A673 (cell line): ENCODE results near the gene HDAC4. TPM values are rescaled to one million over a fixed set of nuclear protein-coding genes. Genes with fewer than 3 reads are reported as not detected.

ENCODE experiments used
- BruUV-seq: library from RNA; stranded (reverse); fragments of 400-500 nt; replicated peaks from 2 replicates; lab custom pipeline; 2021; lab: Mats Ljungman, UMichigan
- CTCF ChIA-PET: fragments of 300-600 bp; sonication (Branson Sonifier 250); formaldehyde crosslinking; loops from one replicate; lab custom pipeline; 2022; ENCODE audit warnings: antibody characterized with exemption; lab: Charles Lee
- POLR2A ChIA-PET: fragments of 300-600 bp; sonication (Branson Sonifier 250); formaldehyde crosslinking; loops from one replicate; lab custom pipeline; 2022; ENCODE audit warnings: antibody characterized with exemption; ENCODE audit not compliant: low non-redundant PET; lab: Charles Lee
- DNase-seq: peaks from one replicate; pipeline ENCODE4 v3.0.0-alpha.2; 2015; ENCODE audit warnings: low spot score
- H3K27ac ChIP-seq: fragments of 200-600 bp; sonication (generic); 2 replicates; pipeline ENCODE4 v1.5.1; 2016; ENCODE audit warnings: mixed run types, low read depth, mild to moderate bottlenecking, mixed read lengths, antibody characterized with exemption, low read length; ENCODE audit not compliant: poor library complexity, severe bottlenecking
- H3K27me3 ChIP-seq: fragments of 200-600 bp; sonication (generic); replicated peaks from 2 replicates; pipeline ENCODE4 v1.6.1; 2017; ENCODE audit warnings: mixed run types, low read depth, mild to moderate bottlenecking, mixed read lengths, antibody characterized with exemption, low read length; ENCODE audit not compliant: insufficient read depth, poor library complexity
- H3K36me3 ChIP-seq: fragments of 200-600 bp; sonication (generic); 2 replicates; pipeline ENCODE4 v1.6.1; 2016; ENCODE audit warnings: mixed run types, mild to moderate bottlenecking, mixed read lengths, antibody characterized with exemption, low read length; ENCODE audit not compliant: insufficient read depth, poor library complexity, severe bottlenecking
- H3K4me1 ChIP-seq: fragments of 200-600 bp; sonication (generic); 2 replicates; pipeline ENCODE4 v1.6.1; 2017; ENCODE audit warnings: mixed run types, mild to moderate bottlenecking, mixed read lengths, antibody characterized with exemption, low read length; ENCODE audit not compliant: insufficient read depth, poor library complexity, severe bottlenecking
- H3K4me3 ChIP-seq: fragments of 200-600 bp; sonication (generic); 2 replicates; pipeline ENCODE4 v1.5.1; 2016; ENCODE audit warnings: low read depth, mixed run types, mild to moderate bottlenecking, mixed read lengths, low read length; ENCODE audit not compliant: poor library complexity, severe bottlenecking
- H3K9me3 ChIP-seq: fragments of 200-600 bp; sonication (generic); 2 replicates; pipeline ENCODE4 v1.6.1; 2016; ENCODE audit warnings: mixed run types, low read depth, mild to moderate bottlenecking, mixed read lengths, antibody characterized with exemption, low read length; ENCODE audit not compliant: poor library complexity, severe bottlenecking
- CTCF ChIP-seq: fragments of 300-800, 200-600 bp; sonication (generic); conservative IDR thresholded peaks from 2 replicates; pipeline ENCODE4 v1.5.1; 2017; ENCODE audit warnings: low read depth, mild to moderate bottlenecking, antibody characterized with exemption, low read length, moderate library complexity, mixed read lengths
- EZH2 ChIP-seq: fragments of 200-600 bp; sonication (generic); IDR thresholded peaks from 2 replicates; pipeline ENCODE4 v1.6.1; 2017; ENCODE audit warnings: borderline replicate concordance, low read depth, mild to moderate bottlenecking, mixed read lengths, antibody characterized with exemption, low read length; ENCODE audit not compliant: poor library complexity, severe bottlenecking
- intact Hi-C: fragments of 100-400 bp; cut with micrococcal nuclease; formaldehyde crosslinking; loops from one replicate; pipeline ENCODE4 v1.10.0; 2022; ENCODE audit not compliant: unreplicated experiment
- total RNA-seq: library from RNA; stranded (reverse); gene quantifications from 2 replicates; pipeline ENCODE4 v1.2.3, GENCODE V29; 2021

Gene HDAC4
- total RNA-seq, 1 experiment from 2014 or later: 40.0 TPM

- intact Hi-C loops: no loop called here
- no peaks in the 10 kb centered on the region for H3K4me1 ChIP-seq
- H3K27me3 ChIP-seq: no peaks in the 10 kb centered on the region
- no peak overlapping the region for H3K27ac ChIP-seq
- H3K4me3 ChIP-seq: no peak overlapping the region
- no TSS peak for BruUV-seq
- POLR2A ChIA-PET: no interaction called here
- no peak for TF ChIP-seq EZH2
- no peak for TF ChIP-seq CTCF
- CTCF ChIA-PET: no interaction called here
- H3K9me3 ChIP-seq: no peaks in the 10 kb centered on the region
- no peaks in the 10 kb centered on the region for H3K36me3 ChIP-seq
- DNase-seq: no peak
These were observed 308.1 kb downstream of the HDAC4 start for GRCh38 chr2:239092571-239093294.

GRCh38 chr2:239089884-239090283, 310.9 kb downstream of the HDAC4 start:
- intact Hi-C loops: no loop called here
- DNase-seq: no peak
- no peaks in the 10 kb centered on the region for H3K4me1 ChIP-seq
- no peak for TF ChIP-seq CTCF
- no peak for TF ChIP-seq EZH2
- no TSS peak for BruUV-seq
- no peaks in the 10 kb centered on the region for H3K36me3 ChIP-seq
- H3K27me3 ChIP-seq: no peaks in the 10 kb centered on the region
- ChIA-PET POLR2A (no interaction called here), CTCF (no interaction called here)
- H3K4me3 ChIP-seq: no peak overlapping the region
- no peak overlapping the region for H3K27ac ChIP-seq
- no peaks in the 10 kb centered on the region for H3K9me3 ChIP-seq

GRCh38 chr2:239087046-239087710, 313.6 kb downstream of the HDAC4 start:
- no peak for DNase-seq
- Histone ChIP-seq H3K9me3 (no peaks in the 10 kb centered on the region), H3K4me3 (no peak overlapping the region), H3K36me3 (no peaks in the 10 kb centered on the region), H3K27ac (no peak overlapping the region), H3K4me1 (no peaks in the 10 kb centered on the region), H3K27me3 (no peaks in the 10 kb centered on the region)
- intact Hi-C loops: no loop called here
- ChIA-PET CTCF (no interaction called here), POLR2A (no interaction called here)
- no TSS peak for BruUV-seq
- TF ChIP-seq CTCF: no peak
- TF ChIP-seq EZH2: no peak
